NCI-H748 (cell line): ENCODE data around the gene SCT.

Experiments
- DNase-seq: peaks from one replicate; lab custom pipeline; 2025; ENCODE audit not compliant: unreplicated experiment; lab: John Stamatoyannopoulos, UW

SCT gene

GRCh38 chr11:643849-644738 lies 17.1 kb upstream of the SCT start:
- DNase-seq: no peak

DNA sequence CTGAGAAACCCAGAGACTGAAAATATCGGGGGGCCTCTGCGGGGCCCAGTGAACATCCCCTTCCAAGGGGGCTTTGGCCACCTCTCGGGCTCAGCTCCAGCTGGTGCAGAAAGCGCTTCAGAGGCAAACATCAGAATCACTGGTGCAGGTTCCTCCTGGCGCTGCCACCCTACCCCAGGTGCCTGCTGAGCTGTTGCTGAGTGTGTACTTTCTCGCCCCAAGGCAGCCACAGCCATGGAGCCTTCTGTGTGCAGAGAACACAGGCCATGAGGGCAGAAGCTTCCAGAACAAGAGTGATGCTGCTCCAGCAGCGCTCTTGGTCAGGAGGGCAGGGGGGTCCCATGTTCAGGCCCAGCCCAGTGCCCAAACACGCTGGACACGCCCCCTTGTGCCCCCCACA lies 16.4 kb upstream of the SCT start:
- no peak for DNase-seq

GRCh38 chr11:641806-642370 lies 14.9 kb upstream of the SCT start:
- no peak for DNase-seq

- no peak for DNase-seq
Observed at GRCh38 chr11:640021-640706, 13.2 kb upstream of the SCT start.

GRCh38 chr11:639332-639955 lies 12.5 kb upstream of the SCT start:
- DNase-seq: no peak

DNA sequence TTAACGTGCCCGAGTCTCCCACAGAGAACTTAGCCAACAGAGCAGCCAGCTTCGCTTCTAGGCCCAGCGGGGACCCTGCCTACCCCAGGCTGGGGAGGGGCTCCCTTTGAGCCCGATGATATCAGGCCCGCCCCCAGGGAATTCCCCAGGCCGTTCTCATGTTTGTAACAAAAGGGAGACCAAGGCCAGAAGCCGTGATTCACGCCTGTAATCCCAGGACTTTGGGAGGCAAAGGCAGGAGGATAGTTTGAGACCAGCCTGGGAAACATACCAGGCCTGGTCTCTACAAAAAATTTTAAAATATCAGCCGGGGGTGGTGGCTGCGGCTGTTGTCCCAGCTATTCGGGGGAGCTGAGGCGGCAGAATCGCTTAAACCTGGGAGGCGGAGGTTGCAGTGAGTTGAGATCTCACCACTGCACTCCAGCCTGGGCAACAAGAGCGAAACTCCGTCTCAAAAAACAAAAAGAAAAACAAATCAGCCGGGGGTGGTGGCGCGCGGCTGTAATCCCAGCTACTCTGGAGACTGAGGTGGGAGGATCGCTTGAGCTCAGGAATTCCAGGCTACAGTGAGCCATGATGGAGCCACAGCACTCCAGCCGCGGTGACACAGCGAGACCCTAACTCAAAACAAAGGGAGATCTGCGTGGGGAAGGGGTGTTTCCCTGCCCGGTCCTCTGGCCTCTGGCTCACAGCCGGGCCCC lies 11.8 kb upstream of the SCT start:
- no peak for DNase-seq

- DNase-seq: no peak
Observed at GRCh38 chr11:637593-638521, 10.9 kb upstream of the SCT start.

- no peak for DNase-seq
Observed at GRCh38 chr11:637333-637592, 10.3 kb upstream of the SCT start.

- DNase-seq: no peak
Observed at GRCh38 chr11:636511-637332, 9.7 kb upstream of the SCT start, which contains the start of gene DRD4. DRD4 (plus strand) TSS chr11:637269; CDS start chr11:637305, 36 bp downstream.

- no peak for DNase-seq
Observed at GRCh38 chr11:635945-636510, 9.0 kb upstream of the SCT start.

DNA sequence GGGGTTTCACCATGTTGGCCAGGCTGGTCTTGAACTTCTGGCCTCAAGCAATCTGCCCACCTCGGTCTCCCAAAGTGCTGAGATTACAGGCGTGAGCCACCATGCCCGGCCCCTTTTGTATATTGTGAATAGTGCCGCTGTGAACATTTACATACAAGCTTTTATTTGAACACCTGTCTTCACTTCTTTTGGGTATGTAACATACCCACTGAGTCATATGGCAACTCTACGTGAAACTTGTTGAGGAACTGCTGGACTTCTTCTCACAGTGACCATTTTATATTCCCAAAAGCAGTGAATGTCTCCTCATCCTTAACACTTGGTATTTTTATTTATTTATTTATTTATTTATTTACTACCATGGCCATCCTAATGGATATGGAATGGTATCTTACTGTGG lies 3.9 kb upstream of the SCT start:
- DNase-seq: no peak

GRCh38 chr11:629237-629583 lies 2.2 kb upstream of the SCT start:
- no peak for DNase-seq

DNA sequence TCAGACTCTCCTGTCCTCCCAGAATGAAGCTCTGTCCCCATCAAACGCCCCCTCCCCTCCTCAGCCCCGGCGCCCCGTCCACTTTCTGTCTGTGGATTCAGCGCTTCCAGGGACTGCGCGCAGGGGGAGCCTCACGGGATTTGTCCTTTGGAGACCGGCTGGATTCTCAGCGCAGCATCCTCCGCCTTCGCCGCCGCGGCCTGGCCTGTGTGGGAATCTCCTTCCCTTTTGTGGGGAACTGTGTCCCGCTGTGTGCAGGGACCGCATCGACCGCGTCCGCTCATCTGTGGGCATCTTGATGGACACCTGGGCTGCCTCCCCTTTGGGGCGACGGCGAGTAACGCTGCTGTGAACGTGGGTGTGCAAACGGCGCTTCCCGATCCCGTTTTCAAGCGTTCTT lies 1.1 kb upstream of the SCT start:
- DNase-seq: no peak

DNA sequence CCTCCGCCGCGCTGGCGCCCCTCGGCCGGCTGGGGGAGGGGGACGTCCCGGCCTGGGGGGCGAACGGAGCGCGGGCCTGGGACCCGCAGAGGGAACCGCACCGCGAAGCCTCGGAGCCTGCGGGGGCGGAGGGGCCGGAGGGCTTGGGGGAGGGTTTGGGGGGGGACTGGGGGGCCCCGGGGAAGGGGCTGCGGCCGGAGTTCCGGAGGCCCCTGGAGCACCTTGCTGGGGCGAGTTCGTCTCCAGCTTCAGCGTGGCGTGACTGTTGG lies 261 bp upstream of the SCT start:
- DNase-seq: no peak

DNA sequence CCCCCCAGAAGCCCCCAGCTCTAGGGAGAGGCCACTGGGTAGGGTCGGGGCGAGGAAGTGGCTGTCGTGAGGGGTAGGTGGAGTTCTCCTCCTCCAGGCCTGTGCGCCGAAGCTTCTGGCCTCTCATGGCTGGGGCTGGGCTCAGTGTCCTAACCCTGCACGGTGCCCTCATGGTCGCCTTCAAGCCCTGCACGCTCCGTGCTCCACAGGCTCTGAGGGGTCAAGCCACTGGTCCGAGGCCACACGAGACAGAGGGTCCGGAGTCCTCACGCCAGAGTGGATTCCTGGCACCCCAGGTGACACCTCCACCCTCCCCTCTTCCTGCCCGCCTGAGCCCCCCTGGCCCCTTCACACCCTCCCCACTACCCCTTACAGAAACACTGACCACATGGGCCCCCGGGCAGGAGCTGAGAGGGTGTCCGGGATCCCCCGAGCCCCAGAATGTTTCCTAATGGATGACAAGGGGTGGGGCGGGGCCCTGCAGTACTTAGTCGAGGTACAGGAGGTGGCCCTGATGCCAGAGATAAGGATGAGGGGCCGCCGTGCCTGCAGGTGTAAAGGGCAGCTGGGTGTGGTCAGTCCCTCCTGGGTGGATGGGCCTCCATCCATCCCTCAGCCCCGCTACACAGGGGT lies 1.2 kb downstream of the SCT start:
- no peak for DNase-seq

DNA sequence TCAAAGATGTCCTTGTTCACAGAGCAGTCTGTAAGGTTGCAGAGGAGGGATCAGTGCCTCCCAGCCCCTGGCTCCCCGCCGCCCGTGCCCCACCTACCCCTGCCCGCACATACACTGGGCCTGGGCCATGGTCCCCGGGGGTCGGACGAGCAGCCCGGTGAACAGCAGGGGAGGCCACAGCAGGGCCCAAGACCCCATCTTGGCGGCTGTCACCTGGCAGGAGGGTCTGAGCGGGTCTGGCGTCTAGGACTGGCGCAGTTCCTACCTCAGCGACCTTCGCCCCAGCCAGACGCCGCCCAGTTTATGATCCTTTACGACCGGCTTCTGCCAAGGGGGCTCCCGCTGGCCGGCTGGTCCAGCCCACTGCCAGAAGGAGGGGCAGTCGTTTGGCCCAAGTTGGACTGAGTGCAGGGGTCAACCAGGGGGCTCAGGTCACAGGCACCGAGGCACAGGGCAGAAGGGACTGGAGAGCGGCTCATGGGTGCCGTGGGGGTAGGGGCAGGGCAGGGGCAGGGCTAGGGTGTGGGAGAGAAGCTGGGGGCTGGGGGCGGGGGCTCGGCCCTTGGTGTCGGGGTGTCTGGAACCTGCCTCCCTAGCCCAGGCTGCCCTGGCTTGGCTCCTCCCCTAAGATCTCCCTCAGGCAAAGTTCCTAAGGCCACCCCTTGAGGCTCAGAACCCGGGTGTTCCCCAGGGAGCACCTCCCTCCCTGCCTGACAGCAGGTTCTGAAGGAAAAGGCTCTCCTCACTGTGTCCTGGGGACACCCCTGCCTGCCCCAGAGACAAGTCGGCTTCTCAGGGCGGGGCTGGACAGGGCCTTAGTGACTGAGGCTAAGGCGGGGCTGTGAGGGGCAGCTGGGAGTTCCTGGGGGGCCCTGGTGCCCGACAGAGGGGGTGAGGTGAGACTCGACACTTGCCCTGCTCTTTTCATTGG lies 2.0 kb downstream of the SCT start, which contains the start of gene CDHR5:
Gene CDHR5 (minus strand): TSS at position 251 of the 931 bp plus-strand sequence. CDS start 53 bp downstream, at position 198.
- DNase-seq: no peak

DNA sequence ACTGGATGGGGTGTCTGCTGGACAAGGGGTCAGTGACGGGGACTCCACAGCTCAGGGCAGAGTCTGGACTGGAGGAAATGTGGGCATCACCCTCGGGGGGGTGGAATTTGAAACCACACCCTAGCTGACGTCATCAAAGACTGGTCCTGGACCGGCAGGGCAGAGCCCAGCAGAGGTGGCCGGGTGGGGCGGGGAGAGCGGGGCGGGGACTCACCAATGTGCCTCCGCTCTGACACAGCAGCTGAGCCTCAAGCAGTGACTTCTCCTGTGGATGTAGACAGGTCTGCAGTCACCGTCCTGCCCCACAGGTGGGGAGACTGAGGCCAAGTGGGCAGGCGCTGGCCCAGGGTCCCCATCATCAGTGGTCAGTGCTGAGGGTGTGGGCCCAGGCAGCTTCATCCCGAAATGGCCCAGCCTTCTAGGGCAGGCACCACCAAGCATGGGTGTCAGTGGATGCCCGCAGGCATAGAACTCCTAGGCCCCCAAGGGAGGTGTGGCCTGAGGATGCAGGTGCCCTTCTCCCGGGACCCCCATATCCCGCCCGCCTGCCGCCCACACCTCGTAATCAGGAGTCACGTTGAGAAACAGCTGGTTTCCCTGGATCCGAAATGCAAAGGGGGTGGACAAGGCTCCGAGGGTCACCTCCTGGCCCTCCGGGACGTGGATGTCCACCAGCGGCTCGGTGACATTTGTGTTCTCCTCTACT lies 2.8 kb downstream of the SCT start:
- DNase-seq: no peak
